ENCODE measurements around the gene BZW1. TPM values are rescaled to one million over a fixed set of nuclear protein-coding genes. Genes with fewer than 3 reads are reported as not detected.
A peak's percentile ranks its signal among the peaks of the same experiment; 100 is the strongest.

The BZW1 gene
- 100 to 1,000 TPM in 2 of 3 donors, 10 to 100 TPM in 1; 31.3 to 142 (median 107) TPM for polyA plus RNA-seq

DNA sequence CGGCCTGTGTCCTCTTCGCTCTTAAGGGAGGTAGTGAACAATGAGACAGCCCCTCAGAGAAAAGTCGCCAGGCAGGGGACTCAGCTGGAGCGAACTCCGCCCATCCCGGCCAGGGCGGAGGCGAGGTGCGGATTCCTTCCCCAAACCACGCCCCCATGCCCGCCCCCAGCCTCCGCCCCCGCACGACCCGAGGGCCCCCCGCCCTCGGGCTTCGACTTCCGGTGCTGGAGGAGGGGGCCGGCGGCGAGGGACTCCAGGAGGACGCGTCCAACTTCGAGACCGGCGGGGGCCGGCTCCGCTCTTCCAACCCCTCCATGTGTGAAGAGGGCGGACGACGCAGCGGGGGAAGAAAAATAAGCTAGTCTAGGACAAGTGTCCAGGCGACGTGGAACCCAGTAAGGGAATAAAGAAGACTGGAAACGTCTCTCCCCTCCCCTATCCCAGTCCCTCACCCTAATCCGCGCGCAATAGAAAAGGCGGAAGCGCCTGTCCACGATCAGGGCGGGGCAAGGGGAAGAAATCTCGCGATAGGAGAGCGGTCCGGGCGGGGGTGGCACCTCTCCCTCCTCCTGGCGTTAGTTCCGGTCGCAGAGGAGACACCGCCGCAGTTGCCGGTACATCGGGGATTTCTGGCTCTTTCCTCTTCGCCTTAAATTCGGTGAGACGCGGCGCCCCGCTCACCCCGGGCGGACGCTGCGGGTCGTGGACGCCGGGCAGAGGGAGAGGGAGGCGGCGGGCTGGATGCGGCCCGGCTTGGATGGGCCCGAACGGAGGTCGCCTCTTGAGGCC is at the start of gene BZW1:
TSS of gene BZW1 (plus strand) at position 578 of the 789 bp plus-strand sequence. CDS start 1,308 bp downstream, outside the sequence.
- WGBS, 3 donors: 1% methylated on average over 73 to 75 of the region's 75 CpGs
- H3K27ac ChIP-seq (ENCODE audit: low read depth, low read length): peak within 1 kb of the TSS; percentile 95

GRCh38 chr2:200762127-200762526 is 49.6 kb upstream of the BZW1 start:
- H3K27ac ChIP-seq (ENCODE audit: low read depth, low read length): no peak overlapping the region
- WGBS, 3 donors: 71 to 93% (median 89%) methylated on average over 4 of the region's 4 CpGs

DNA sequence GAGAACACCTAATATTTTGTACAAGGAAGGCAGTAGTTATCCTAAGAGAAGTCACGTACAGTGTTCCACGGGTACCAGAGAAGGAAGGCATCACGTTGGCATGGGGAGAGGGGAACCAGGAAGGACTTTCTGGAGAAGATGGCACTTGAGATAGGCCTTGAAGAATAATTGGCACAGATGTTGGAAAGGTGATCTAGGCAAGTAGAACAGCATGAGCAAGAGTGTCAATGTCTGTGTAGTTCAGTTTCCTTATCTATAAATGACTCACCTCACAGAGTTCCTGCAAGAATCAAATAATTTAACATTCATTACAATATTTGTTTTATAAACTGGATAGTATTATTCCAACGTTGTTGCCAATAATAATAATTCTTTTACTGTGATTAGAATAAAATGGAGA is 48.3 kb upstream of the BZW1 start:
- 69 to 88% (median 84%) methylated on average over 4 of the region's 4 CpGs for WGBS, 3 donors

DNA sequence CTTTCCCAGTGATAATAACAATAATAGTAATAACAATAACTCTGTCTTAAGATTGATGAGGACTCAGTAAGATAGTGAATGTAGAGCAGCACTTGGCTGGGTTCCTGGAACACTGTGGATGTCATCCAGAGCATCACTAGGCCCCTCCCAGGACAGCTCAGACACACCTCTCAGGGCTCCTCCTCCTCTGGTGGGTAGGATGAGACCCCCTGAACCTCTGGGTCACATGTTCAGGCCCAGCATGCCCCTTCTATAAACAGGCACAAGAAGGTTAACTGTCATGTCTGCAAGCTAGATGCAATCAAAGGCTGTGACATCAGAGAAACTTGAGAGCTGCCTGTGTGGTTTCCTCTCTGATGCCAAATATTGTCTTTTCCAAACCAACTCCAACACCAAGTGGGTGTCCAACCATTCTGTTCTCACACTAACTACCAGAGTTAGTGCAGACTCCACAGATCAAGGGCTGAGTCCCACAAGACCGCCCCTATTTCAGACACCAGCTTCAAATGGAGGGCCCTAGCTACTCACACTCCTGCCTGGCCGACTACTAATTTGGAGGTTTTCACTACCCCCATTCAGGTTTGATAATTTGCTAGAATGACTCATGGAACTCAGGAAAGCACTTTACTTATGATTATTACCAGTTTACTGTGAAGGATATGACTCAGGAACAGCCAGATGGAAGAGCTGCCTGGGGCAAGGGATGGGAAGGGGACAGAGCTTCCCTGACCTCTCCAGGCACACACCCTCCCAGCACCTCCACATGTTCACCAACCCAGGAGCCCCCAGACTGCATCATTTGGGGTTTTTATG is 46.4 kb upstream of the BZW1 start:
- 71 to 84% (median 79%) methylated on average over 2 of the region's 2 CpGs for WGBS, 3 donors
- no peak overlapping the region for H3K27ac ChIP-seq (ENCODE audit: low read depth, low read length)

More for the DNA sequence above, 48.3 kb upstream of the BZW1 start:
- no peak overlapping the region for H3K27ac ChIP-seq (ENCODE audit: low read depth, low read length)

- H3K27ac ChIP-seq (ENCODE audit: low read depth, low read length): no peak overlapping the region
- WGBS, 3 donors: 83 to 91% (median 90%) methylated on average over 8 of the region's 8 CpGs
These were observed 45.6 kb upstream of the BZW1 start for GRCh38 chr2:200765995-200766660.

GRCh38 chr2:200767111-200767885 is 44.4 kb upstream of the BZW1 start:
- 83 to 84% (median 83%) methylated on average over 12 of the region's 12 CpGs for WGBS, 3 donors
- no peak overlapping the region for H3K27ac ChIP-seq (ENCODE audit: low read depth, low read length)

DNA sequence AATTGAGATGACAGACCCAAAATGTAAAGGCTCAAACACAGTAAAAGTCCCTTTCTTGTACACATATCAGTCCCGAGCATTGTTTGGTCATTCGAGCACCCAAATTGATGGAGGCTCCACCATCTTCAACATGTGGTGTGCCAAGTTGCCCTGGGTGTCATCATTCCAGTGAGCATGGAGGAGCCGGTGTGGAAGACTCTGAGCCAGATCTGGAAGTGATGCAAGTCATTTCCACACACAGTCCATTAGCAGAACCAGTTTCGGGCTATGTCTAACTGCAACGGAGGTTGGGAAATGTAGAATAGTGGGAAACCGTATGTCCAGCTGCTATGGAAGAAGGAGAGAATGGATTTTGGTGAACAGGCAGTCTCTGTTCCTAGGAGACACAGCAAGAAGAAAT is 40.9 kb upstream of the BZW1 start:
- WGBS, 3 donors: 68 to 94% (median 72%) methylated on average over 6 of the region's 6 CpGs
- no peak overlapping the region for H3K27ac ChIP-seq (ENCODE audit: low read depth, low read length)

GRCh38 chr2:200772620-200773019 is 39.1 kb upstream of the BZW1 start:
- 70 to 91% (median 88%) methylated on average over 2 of the region's 2 CpGs for WGBS, 3 donors
- H3K27ac ChIP-seq (ENCODE audit: low read depth, low read length): no peak overlapping the region

- H3K27ac ChIP-seq (ENCODE audit: low read depth, low read length): no peak overlapping the region
- 87 to 91% (median 91%) methylated on average over 1 of the region's 1 CpG for WGBS, 3 donors
These were observed 38.6 kb upstream of the BZW1 start for GRCh38 chr2:200773083-200773482.

DNA sequence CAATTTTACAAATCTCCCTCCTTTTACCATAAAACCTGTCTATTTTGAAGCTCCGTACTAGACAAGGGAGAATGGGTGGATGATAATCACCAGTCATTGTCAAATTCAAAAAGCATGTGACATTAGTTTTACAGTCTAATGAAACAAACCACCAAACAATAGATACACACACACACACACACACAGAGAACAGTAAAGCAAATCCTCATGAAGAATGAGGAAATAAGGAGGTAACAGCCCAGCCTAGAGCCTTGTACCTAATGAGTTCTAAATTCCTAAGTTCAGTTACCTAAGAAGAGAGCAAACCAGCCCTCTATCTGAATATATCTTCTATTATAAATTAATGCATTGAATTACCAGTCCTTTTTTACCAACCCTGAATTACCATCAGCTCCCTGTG is 36.8 kb upstream of the BZW1 start:
- WGBS, 3 donors: 97 to 98% (median 98%) methylated on average over 1 of the region's 1 CpG
- no peak overlapping the region for H3K27ac ChIP-seq (ENCODE audit: low read depth, low read length)

DNA sequence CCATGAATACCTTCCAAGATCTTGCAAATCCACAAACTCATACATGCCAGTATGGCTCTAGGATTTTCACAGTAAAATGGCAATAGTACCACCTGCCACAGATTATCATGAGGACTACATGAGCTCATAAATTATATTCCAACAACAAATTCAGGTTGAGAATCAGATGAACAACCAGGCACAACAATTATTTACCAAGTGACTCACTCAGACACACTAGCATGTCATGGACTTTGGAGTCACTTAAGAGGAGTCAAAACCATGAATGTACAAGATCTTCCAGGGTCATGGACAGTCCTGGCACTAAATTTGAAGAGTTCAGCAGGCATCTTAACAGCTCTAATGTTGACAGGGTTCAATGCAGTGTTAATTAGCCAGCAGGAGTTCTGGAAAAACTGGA is 34.4 kb upstream of the BZW1 start:
- no peak overlapping the region for H3K27ac ChIP-seq (ENCODE audit: low read depth, low read length)

GRCh38 chr2:200778038-200778437 is 33.7 kb upstream of the BZW1 start:
- no peak overlapping the region for H3K27ac ChIP-seq (ENCODE audit: low read depth, low read length)

GRCh38 chr2:200779214-200779613 is 32.5 kb upstream of the BZW1 start:
- WGBS, 3 donors: 76 to 83% (median 82%) methylated on average over 2 of the region's 2 CpGs
- no peak overlapping the region for H3K27ac ChIP-seq (ENCODE audit: low read depth, low read length)

More at GRCh38 chr2:200778038-200778437, 33.7 kb upstream of the BZW1 start:
- 57 to 64% (median 58%) methylated on average over 7 of the region's 7 CpGs for WGBS, 3 donors

DNA sequence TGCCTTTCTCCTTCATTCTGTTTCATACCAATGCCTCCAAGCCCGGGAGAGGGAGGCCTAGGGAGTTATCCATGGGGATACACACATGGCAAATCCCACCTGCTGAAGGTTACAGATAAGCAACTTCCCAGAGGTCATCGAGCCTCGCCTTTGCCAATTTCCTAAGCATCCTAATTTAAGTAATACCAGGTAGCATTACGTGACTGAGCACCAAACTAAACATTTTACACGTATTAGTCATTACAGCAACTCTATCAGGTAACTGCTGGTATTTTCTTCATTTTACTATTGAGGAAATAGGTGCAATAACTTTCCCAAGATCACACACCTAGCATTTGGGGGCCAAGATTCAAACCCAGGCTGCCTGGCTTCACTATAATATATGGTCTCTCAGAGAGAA is 30.1 kb upstream of the BZW1 start:
- 69 to 79% (median 76%) methylated on average over 5 of the region's 5 CpGs for WGBS, 3 donors
- H3K27ac ChIP-seq (ENCODE audit: low read depth, low read length): no peak overlapping the region

DNA sequence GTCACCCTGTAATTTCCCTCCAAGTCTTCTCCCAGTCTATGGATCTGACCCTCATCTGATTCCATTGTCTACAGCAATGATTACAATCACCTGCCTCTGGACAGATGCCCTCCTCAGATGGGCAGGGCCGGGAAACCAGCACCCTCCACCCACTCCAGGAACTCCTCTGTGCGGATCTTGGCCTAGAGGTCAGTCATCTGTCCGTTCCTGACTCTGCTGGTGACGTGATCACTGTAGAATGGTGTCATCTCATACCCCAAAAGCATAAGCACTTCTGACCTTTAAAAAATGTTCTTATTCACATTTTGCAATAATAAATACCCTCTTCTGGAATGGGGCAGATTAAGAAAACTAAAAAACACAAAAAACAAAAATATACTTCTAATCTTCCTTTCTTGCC is 29.5 kb upstream of the BZW1 start:
- 60 to 83% (median 60%) methylated on average over 4 of the region's 4 CpGs for WGBS, 3 donors
- no peak overlapping the region for H3K27ac ChIP-seq (ENCODE audit: low read depth, low read length)

DNA sequence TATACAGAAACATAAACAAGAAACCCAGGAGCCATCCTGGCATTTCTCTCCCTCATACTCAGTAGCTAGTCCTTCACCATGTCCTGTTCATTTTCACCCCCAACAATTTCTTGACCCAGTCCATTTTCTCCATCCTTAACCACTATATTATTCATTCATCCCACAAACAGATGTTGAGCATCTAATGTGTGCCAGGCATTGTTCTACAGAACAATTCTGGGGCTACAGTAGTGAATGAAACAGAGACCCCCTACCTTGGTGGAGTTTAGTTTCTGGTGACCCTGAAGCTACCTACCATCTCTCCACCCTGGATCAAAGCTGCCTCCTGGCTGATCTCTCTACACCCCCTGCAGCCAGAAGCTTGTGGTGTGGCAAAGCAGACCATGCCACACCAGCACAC is 27.5 kb upstream of the BZW1 start:
- H3K27ac ChIP-seq (ENCODE audit: low read depth, low read length): no peak overlapping the region

DNA sequence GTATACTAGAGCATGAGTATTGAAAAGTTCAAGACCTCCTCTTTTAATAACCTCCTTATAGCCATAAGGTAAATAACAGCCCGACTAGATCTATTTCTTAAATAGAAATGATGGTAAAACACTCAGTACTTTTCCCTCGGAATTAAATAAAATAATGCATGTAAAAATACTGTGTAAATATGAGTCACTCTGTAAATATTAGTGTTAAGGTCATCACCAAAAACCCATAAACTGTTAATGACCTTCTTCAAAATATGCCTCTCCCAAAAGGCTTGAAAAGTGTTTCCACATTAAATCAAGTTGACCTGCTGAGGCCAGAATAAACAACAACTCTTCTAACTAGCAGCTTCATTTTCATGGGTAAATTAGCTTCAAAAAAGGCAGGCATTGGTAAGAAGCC is 25.3 kb upstream of the BZW1 start:
- 46 to 77% (median 69%) methylated on average over 2 of the region's 2 CpGs for WGBS, 3 donors
- H3K27ac ChIP-seq (ENCODE audit: low read depth, low read length): no peak overlapping the region

DNA sequence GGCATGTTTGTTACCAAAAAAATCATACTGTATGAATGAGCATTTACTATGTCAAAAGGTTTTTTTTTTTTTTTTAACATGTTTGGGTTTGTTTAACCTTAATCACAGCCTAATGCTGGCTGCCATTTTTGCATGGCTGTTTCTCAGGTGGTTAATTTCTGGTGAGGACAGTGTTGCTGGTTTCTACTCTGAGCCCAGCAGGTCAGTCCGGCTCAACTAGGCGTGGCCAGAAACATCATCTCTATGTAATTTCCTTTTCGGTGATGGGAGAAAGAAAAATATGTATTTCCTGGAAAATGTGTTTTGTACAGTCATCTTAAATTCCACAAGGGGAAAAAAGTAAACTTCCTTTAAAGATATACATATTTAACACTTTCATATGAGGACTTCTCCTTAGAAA is 24.9 kb upstream of the BZW1 start:
- WGBS, 3 donors: 46 to 67% (median 54%) methylated on average over 3 of the region's 3 CpGs
- no peak overlapping the region for H3K27ac ChIP-seq (ENCODE audit: low read depth, low read length)

All from adipose tissue (tissue), 3 donors.